Common myeloid progenitor, CD34-positive (primary cell): ENCODE measurements around the gene EFL1.
A peak's percentile ranks its signal among the peaks of the same experiment; 100 is the strongest.

ENCODE experiments used
- CTCF ChIA-PET: fragments of 350-600 bp; sonication (Branson Sonifier 250); formaldehyde crosslinking; loops from one replicate; lab custom pipeline; 2021; ENCODE audit warnings: antibody characterized with exemption; lab: Charles Lee
- POLR2A ChIA-PET: fragments of 350-600 bp; sonication (Branson Sonifier 250); formaldehyde crosslinking; loops from one replicate; lab custom pipeline; 2021; ENCODE audit warnings: antibody characterized with exemption; lab: Charles Lee
- DNase-seq, 3 donors: peaks; one replicate each; pipeline versions ENCODE4 v3.0.0 to v3.0.0-alpha.2; 2013
- H3K27ac ChIP-seq, 2 experiments: 1 replicate in 1 of 2; 2 replicates in 1 of 2; pipeline ENCODE4 v1.7.0; 2013; ENCODE audit warnings: inconsistent platforms in 2 of 2, low read length in 2 of 2, mild to moderate bottlenecking in 2 of 2, low read depth in 1 of 2, moderate library complexity in 1 of 2; ENCODE audit not compliant: severe bottlenecking in 2 of 2, insufficient read depth in 1 of 2, poor library complexity in 1 of 2
- H3K27me3 ChIP-seq, 5 experiments: replicated peaks in 2 of 5; 1 replicate in 3 of 5; 2 replicates in 2 of 5; pipeline versions ENCODE4 v1.6.1 to v1.7.0; 2013; ENCODE audit warnings: low read length in 4 of 5, mild to moderate bottlenecking in 2 of 5, moderate library complexity in 2 of 5, inconsistent platforms in 1 of 5; ENCODE audit not compliant: insufficient read depth in 5 of 5, control insufficient read depth in 4 of 5
- H3K36me3 ChIP-seq, 4 experiments: 1 replicate in 2 of 4; 2 replicates in 2 of 4; pipeline versions ENCODE4 v1.6.1 to v1.7.0; 2013; ENCODE audit warnings: low read length in 3 of 4, control low read depth in 1 of 4, mild to moderate bottlenecking in 1 of 4; ENCODE audit not compliant: control insufficient read depth in 4 of 4, insufficient read depth in 4 of 4
- H3K4me1 ChIP-seq, 4 experiments: 1 replicate in 3 of 4; 2 replicates in 1 of 4; pipeline versions ENCODE4 v1.6.1 to v1.7.1; 2013; ENCODE audit warnings: low read length in 3 of 4, mild to moderate bottlenecking in 3 of 4, control low read depth in 1 of 4, inconsistent platforms in 1 of 4, moderate library complexity in 1 of 4; ENCODE audit not compliant: control insufficient read depth in 4 of 4, insufficient read depth in 4 of 4; ENCODE audit errors: control extremely low read depth in 1 of 4
- H3K4me3 ChIP-seq, 7 experiments: 1 replicate in 4 of 7; 2 replicates in 3 of 7; pipeline versions ENCODE4 v1.5.1 to v1.7.0; 2013; ENCODE audit warnings: mild to moderate bottlenecking in 7 of 7, low read length in 6 of 7, moderate library complexity in 6 of 7, inconsistent platforms in 2 of 7, low read depth in 2 of 7, control low read depth in 1 of 7; ENCODE audit not compliant: insufficient read depth in 4 of 7, control insufficient read depth in 1 of 7; ENCODE audit errors: extremely low read depth in 1 of 7
- H3K9me3 ChIP-seq, 5 experiments: 1 replicate in 4 of 5; 2 replicates in 1 of 5; pipeline versions ENCODE4 v1.6.1 to v1.7.1; 2013; ENCODE audit warnings: low read length in 4 of 5, mild to moderate bottlenecking in 2 of 5, inconsistent platforms in 1 of 5, low read depth in 1 of 5, moderate library complexity in 1 of 5; ENCODE audit not compliant: control insufficient read depth in 4 of 5, insufficient read depth in 2 of 5; ENCODE audit errors: control extremely low read depth in 1 of 5
- WGBS: methylation state at CpG from one replicate; pipeline ENCODE4 v1.1.5; 2013; ENCODE audit not compliant: insufficient coverage; 5-methylcytosine and 5-hydroxymethylcytosine counted together

Gene EFL1

DNA sequence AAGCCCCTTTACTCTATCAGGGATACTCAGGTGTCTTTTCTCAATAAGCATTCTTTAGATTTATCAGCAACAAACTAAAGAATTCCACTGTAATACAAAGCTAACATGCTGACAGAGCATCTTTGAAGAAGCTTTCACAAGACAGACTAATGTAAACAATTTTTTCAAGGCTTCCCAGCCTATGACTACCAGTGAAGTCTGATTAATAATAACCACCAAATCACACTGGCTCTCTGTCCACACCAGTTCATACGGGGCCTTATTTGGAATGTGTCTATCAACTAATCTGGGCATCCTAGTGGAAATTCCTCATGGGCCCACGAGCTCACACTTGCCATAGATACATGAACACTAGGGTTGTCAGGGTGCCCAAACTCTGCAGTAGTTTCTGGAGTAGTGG is 84.5 kb downstream of the EFL1 start:
- DNase-seq: no peak
- Histone ChIP-seq H3K36me3 (peaks cover 0 to 7% (median 2%) of the 10 kb centered on the region in 4 experiments), H3K9me3 (no peaks in the 10 kb centered on the region), H3K4me1 (peaks cover 0 to 3% (median under 1%) of the 10 kb centered on the region in 4 experiments), H3K27ac (no peak overlapping the region), H3K4me3 (no peak overlapping the region), H3K27me3 (no peaks in the 10 kb centered on the region)
- CTCF ChIA-PET: no interaction called here
- POLR2A ChIA-PET: no interaction called here
- 100% methylated on average over 2 of the region's 2 CpGs for WGBS

DNA sequence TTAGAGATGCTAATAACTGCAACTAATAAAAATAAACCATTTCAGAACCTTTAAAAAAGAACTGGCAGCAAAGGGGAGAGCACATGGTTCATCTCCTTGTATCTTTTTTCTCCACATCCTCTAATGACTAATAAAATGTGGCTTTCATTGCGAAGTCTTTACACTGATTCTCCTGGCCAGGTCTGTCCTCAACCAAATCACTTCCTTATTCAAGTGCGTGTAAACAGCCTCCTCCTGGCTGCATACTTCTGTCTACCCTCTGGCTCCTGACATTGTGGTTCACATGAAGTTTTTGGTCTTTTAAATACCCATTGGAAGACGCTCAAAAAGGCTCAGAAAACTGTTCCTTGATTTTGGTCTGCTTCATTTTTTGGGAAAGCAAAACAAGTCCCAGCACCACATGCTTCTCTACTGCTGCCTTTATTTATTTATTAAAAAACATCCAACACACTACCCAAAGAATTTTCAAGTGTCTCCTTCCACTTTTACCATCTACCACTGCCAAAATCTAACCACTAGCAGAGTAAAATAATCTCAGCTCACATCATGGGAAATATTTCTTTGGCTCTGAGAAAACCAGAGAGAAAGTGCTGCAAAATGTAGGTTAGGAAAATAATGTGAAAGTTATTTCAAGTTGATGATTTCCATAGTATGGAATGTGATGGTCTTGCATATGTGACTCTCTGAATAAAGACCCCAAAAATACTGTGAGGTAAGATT is 85.1 kb downstream of the EFL1 start:
- POLR2A ChIA-PET: no interaction called here
- 44% methylated on average over 3 of the region's 3 CpGs for WGBS
- Histone ChIP-seq H3K27me3 (no peaks in the 10 kb centered on the region), H3K4me1 (peaks cover 0 to 3% (median under 1%) of the 10 kb centered on the region in 4 experiments), H3K4me3 (no peak overlapping the region), H3K9me3 (no peaks in the 10 kb centered on the region), H3K36me3 (peaks cover 0 to 7% (median 2%) of the 10 kb centered on the region in 4 experiments), H3K27ac (no peak overlapping the region)
- DNase-seq: peak in 2 of 3 donors; percentile 51 to 59
- CTCF ChIA-PET: no interaction called here

DNA sequence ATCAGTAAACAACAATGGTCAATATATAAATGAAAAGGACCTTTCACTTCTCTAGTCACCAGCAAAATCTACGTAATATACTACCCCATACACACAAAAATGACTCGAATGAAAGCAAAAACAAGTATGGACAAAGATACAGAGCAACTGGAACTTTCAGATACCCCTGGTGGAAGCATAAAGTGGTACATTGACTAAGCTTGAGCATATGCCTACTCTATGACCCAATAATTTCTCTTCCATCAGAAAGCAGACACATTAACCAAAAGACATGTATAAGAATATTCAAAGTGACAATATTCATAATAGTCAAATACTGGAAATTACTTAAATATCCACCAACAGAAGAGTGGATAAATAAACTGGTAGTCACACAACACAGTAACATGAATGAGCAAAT is 86.0 kb downstream of the EFL1 start:
- no peak overlapping the region for H3K27ac ChIP-seq
- peak in 2 of 3 donors; percentile 18 to 23 for DNase-seq
- H3K36me3 ChIP-seq: peaks cover 0 to 10% (median under 1%) of the 10 kb centered on the region in 4 experiments
- WGBS: no CpG with 5 or more reads among the region's 2 CpGs
- ChIA-PET CTCF (interaction anchor here (0.7 to 1.3 kb wide), 3 partner anchors 19 to 67 kb away, joined by 3 read pairs; no protein-coding TSS in a partner anchor), POLR2A (no interaction called here)
- no peaks in the 10 kb centered on the region for H3K27me3 ChIP-seq
- H3K4me3 ChIP-seq: no peak overlapping the region
- no peaks in the 10 kb centered on the region for H3K9me3 ChIP-seq
- H3K4me1 ChIP-seq: peaks cover 0 to 3% (median under 1%) of the 10 kb centered on the region in 4 experiments

DNA sequence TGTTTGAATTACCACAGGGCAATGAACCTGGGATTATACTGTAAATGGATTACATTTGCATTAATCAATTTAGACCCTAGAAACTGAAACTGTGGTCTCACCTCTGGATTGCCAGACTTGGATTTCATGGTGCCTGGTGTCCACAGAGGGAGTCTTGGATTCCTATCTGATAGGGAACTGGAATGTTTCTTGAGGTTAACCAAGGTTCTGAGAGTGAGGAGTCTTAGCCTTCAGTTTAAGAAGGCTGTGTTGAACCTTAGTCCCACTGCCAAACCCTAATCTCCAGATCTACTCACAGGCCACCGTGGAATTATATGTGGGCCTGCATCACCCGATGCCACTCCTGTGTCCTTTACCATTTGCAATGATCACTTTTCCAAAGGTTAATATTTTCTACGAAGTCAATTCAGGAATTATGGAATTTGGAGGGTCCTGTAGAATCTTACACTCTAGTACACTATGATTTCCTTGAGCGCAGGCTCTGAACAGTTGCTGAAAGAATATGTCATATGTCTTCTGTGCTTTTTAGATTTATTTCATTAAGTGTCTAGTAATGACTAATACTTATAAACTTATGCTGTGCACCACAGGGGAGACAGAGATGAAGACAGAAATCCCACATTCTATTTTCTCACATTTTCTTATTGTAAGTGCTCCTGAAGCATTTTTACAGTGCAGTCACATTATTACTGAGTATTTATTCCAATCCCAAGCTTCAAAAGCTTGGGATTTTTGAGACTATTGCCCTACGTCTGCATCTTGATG is 87.9 kb downstream of the EFL1 start:
- Histone ChIP-seq H3K36me3 (peaks cover 0 to 8% (median under 1%) of the 10 kb centered on the region in 4 experiments), H3K27ac (no peak overlapping the region), H3K9me3 (no peaks in the 10 kb centered on the region), H3K27me3 (no peaks in the 10 kb centered on the region), H3K4me3 (no peak overlapping the region), H3K4me1 (peaks cover 0 to 3% (median under 1%) of the 10 kb centered on the region in 4 experiments)
- DNase-seq: no peak
- WGBS: 100% methylated on average over 3 of the region's 5 CpGs
- CTCF ChIA-PET: interaction anchor here (0.5 to 1.2 kb wide), 2 partner anchors 19 to 925 kb away, joined by 3 read pairs; no protein-coding TSS in a partner anchor
- POLR2A ChIA-PET: no interaction called here

DNA sequence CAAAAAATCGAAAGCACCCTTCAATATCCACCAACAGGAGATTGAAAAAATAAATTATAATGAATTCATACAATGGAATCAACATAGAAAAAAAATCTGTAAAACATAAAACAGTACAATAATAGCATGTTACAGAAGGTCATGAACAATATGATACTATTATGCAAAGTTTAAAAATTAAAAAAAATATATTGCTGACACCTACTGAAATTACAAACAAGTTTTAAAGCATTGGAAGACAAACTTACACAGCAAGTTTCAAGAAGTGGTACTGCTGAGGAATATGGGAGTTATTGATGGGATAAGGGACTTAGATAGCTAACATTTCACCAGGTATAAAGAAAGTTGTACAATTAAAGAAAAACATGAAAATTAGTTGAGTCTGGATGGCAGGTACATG is 89.4 kb downstream of the EFL1 start:
- Histone ChIP-seq H3K4me1 (peaks cover 0 to 3% (median under 1%) of the 10 kb centered on the region in 4 experiments), H3K27me3 (no peaks in the 10 kb centered on the region), H3K27ac (no peak overlapping the region), H3K4me3 (no peak overlapping the region), H3K9me3 (no peaks in the 10 kb centered on the region), H3K36me3 (peaks cover 0 to 10% (median 4%) of the 10 kb centered on the region in 4 experiments)
- ChIA-PET POLR2A (no interaction called here), CTCF (no interaction called here)
- DNase-seq: no peak
- no CpG with 5 or more reads among the region's 1 CpG for WGBS

DNA sequence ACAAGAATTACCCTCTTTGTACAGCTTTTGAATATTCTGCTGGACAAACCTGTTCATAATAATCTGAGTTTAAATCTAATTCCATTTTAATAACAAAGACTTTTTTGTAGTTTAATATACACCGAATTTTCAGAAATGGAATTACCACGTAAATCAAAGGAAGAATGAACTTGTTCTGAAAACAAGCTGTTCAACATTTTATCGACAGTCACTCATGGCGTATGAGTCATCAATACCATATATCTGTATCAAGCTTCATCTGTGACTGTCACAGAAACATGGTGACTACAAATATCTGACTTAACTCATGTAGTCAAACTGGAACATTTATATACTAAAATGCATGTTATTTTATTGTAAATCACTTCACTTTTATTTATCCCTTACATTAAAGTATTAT is 90.0 kb downstream of the EFL1 start:
- DNase-seq: no peak
- H3K4me3 ChIP-seq: no peak overlapping the region
- no peaks in the 10 kb centered on the region for H3K27me3 ChIP-seq
- peaks cover 0 to 3% (median 0%) of the 10 kb centered on the region in 4 experiments for H3K4me1 ChIP-seq
- 100% methylated on average over 2 of the region's 4 CpGs for WGBS
- H3K36me3 ChIP-seq: peaks cover 0 to 10% (median 4%) of the 10 kb centered on the region in 4 experiments
- H3K27ac ChIP-seq: no peak overlapping the region
- no peaks in the 10 kb centered on the region for H3K9me3 ChIP-seq
- ChIA-PET POLR2A (no interaction called here), CTCF (interaction anchor here (1.6 kb wide), 1 partner anchor 28 kb away, joined by 4 read pairs; no protein-coding TSS in a partner anchor)
